DMS114 treated with DMSO at 0.1 percent for 48 hours (cell line): Measurements from ENCODE around the gene UBR2.
"Not testable (repeated sequence)": the region's sequence is repeated elsewhere in the genome, so short reads cannot be mapped to it uniquely, and the experiment has no call there.

ENCODE experiments used
- DNase-seq: peaks from one replicate; lab custom pipeline; 2025; ENCODE audit not compliant: unreplicated experiment; lab: John Stamatoyannopoulos, UW

UBR2 gene

DNA sequence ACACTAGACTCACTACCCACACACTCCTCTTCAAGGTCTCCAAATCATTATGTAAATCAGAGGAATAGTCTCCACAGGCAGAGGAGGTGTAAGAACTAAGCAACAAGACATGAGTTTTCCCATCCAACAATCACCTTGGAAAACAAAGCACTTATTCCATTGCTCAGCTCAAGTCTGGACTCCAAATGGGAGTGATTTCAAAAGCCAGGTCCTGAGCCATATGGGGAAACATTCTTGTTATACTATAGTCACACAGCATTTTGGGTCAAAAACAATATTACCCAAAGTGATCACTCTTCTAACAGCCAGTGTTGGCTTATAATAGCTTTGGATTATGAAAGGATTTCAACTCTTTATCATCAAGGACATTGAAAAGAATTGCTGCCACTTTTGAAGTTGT is 162.2 kb downstream of the UBR2 start:
- no peak for DNase-seq

- peak; percentile 89 for DNase-seq
Measured at GRCh38 chr6:42726485-42727086, 162.8 kb downstream of the UBR2 start.

DNA sequence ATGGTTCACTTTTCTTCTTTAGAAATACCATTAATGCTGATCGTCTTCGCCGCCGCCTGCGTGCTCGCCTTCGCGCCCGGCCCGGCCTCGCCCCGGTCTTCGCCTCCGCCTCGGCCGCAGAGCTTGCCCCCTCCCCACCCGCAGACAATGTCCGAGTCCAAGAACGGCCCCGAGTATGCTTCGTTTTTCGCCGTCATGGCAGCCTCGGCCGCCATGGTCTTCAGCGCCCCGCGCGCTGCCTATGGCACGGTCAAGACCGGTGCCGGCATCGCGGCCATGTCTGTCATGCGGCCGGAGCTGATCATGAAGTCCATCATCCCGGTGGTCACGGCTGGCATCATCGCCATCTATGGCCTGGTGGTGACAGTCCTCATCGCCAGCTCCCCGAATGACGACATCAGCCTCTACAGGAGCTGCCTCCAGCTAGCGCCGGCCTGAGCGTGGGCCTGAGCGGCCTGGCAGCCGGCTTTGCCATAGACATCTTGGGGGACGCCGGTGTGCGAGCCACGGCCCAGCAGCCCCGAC is 163.3 kb downstream of the UBR2 start:
- peak; percentile 47 for DNase-seq

- DNase-seq: peak; percentile 47
Measured at GRCh38 chr6:42727627-42728026, 163.8 kb downstream of the UBR2 start.

- DNase-seq: no peak
Measured at GRCh38 chr6:42729731-42730130, 165.9 kb downstream of the UBR2 start.

GRCh38 chr6:42733867-42734481 is 170.1 kb downstream of the UBR2 start:
- DNase-seq: not testable (repeated sequence)

- DNase-seq: no peak
Measured at GRCh38 chr6:42735976-42736375, 172.1 kb downstream of the UBR2 start.

- no peak for DNase-seq
Measured at GRCh38 chr6:42740725-42741124, 176.9 kb downstream of the UBR2 start.

GRCh38 chr6:42742116-42742894 is 178.5 kb downstream of the UBR2 start:
- peak; percentile 27 for DNase-seq
